Measurements from ENCODE around the gene PTPRR. TPM values are rescaled to one million over a fixed set of nuclear protein-coding genes. Genes with fewer than 3 reads are reported as not detected.

PTPRR gene
- polyA plus RNA-seq, 1 donor = 3.0 TPM

- no peaks in the 10 kb centered on the region for H3K27me3 ChIP-seq (ENCODE audit: control insufficient read depth, insufficient read depth, low read length)
- H3K4me3 ChIP-seq (ENCODE audit: low read length) = no peak overlapping the region
- no peak overlapping the region for H3K27ac ChIP-seq (ENCODE audit: low read length)
- no peaks in the 10 kb centered on the region for H3K36me3 ChIP-seq (ENCODE audit: control insufficient read depth, insufficient read depth, low read length)
- no peaks in the 10 kb centered on the region for H3K9me3 ChIP-seq (ENCODE audit: control insufficient read depth, low read depth, low read length)
- peaks cover 8% of the 10 kb centered on the region for H3K4me1 ChIP-seq (ENCODE audit: control insufficient read depth, insufficient read depth, low read length)
- WGBS (ENCODE audit: insufficient coverage, low lambda C conversion rate) = no CpG with 5 or more reads among the region's 1 CpG
- DNase-seq = no peak
These were observed 113.7 kb downstream of the PTPRR start for GRCh38 chr12:70806827-70807226.

GRCh38 chr12:70806043-70806442 lies 114.5 kb downstream of the PTPRR start:
- DNase-seq = no peak
- H3K27me3 ChIP-seq (ENCODE audit: control insufficient read depth, insufficient read depth, low read length) = no peaks in the 10 kb centered on the region
- no CpG with 5 or more reads among the region's 1 CpG for WGBS (ENCODE audit: insufficient coverage, low lambda C conversion rate)

DNA sequence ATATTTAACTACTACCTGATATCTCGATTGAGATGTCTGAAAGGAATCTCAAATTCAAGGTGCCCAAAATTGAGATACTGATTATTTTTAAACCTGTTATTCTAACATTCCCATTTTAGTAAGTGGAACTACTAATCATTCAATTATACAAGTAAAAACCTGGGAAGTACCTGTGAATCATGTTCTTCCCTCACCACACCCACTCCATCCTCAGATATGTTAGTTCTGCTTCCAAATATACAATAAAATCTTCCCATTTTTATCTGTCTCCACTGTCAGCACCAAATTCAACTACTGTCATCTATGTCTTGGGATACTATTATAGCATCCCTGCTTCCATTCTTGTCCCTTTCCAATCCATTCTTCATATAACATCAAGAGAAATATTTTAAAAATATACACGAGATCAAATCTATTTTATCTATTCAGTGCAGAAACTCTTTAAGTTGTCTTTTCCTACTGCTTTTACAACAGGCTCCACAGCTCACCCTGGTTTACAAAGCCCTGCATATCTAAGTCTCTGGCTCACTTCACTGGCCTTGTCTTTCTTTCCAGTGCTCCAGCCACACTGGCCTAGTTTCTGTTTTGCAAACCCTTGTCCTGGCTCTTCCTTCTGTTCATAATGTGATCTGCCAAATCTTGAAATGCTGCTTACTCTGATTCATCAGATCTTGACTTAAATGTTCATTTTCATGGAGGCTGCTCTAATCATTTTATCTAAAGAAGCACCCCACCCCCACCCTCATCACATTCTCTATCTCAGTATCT lies 122.3 kb downstream of the PTPRR start:
- Histone ChIP-seq H3K4me3 (ENCODE audit: low read length) (no peak overlapping the region), H3K27me3 (ENCODE audit: control insufficient read depth, insufficient read depth, low read length) (no peaks in the 10 kb centered on the region), H3K9me3 (ENCODE audit: control insufficient read depth, low read depth, low read length) (no peaks in the 10 kb centered on the region), H3K4me1 (ENCODE audit: control insufficient read depth, insufficient read depth, low read length) (no peaks in the 10 kb centered on the region), H3K36me3 (ENCODE audit: control insufficient read depth, insufficient read depth, low read length) (no peaks in the 10 kb centered on the region), H3K27ac (ENCODE audit: low read length) (no peak overlapping the region)
- DNase-seq = no peak
- 86% methylated on average over 1 of the region's 2 CpGs for WGBS (ENCODE audit: insufficient coverage, low lambda C conversion rate)

More at GRCh38 chr12:70806043-70806442, 114.5 kb downstream of the PTPRR start:
- Histone ChIP-seq H3K9me3 (ENCODE audit: control insufficient read depth, low read depth, low read length) (no peaks in the 10 kb centered on the region), H3K4me1 (ENCODE audit: control insufficient read depth, insufficient read depth, low read length) (no peaks in the 10 kb centered on the region), H3K36me3 (ENCODE audit: control insufficient read depth, insufficient read depth, low read length) (no peaks in the 10 kb centered on the region), H3K27ac (ENCODE audit: low read length) (no peak overlapping the region), H3K4me3 (ENCODE audit: low read length) (no peak overlapping the region)

- Histone ChIP-seq H3K9me3 (ENCODE audit: control insufficient read depth, low read depth, low read length) (no peaks in the 10 kb centered on the region), H3K36me3 (ENCODE audit: control insufficient read depth, insufficient read depth, low read length) (no peaks in the 10 kb centered on the region), H3K27ac (ENCODE audit: low read length) (no peak overlapping the region), H3K4me1 (ENCODE audit: control insufficient read depth, insufficient read depth, low read length) (no peaks in the 10 kb centered on the region), H3K4me3 (ENCODE audit: low read length) (no peak overlapping the region), H3K27me3 (ENCODE audit: control insufficient read depth, insufficient read depth, low read length) (no peaks in the 10 kb centered on the region)
- 80% methylated on average over 1 of the region's 2 CpGs for WGBS (ENCODE audit: insufficient coverage, low lambda C conversion rate)
- DNase-seq = no peak
These were observed 123.5 kb downstream of the PTPRR start for GRCh38 chr12:70796989-70797388.

GRCh38 chr12:70795608-70796007 lies 124.9 kb downstream of the PTPRR start:
- no peaks in the 10 kb centered on the region for H3K36me3 ChIP-seq (ENCODE audit: control insufficient read depth, insufficient read depth, low read length)
- WGBS (ENCODE audit: insufficient coverage, low lambda C conversion rate) = 80% methylated on average over 1 of the region's 4 CpGs
- H3K4me3 ChIP-seq (ENCODE audit: low read length) = no peak overlapping the region
- no peak overlapping the region for H3K27ac ChIP-seq (ENCODE audit: low read length)
- no peaks in the 10 kb centered on the region for H3K4me1 ChIP-seq (ENCODE audit: control insufficient read depth, insufficient read depth, low read length)
- no peaks in the 10 kb centered on the region for H3K27me3 ChIP-seq (ENCODE audit: control insufficient read depth, insufficient read depth, low read length)
- no peaks in the 10 kb centered on the region for H3K9me3 ChIP-seq (ENCODE audit: control insufficient read depth, low read depth, low read length)
- DNase-seq = no peak

- no peak for DNase-seq
- no peak overlapping the region for H3K4me3 ChIP-seq (ENCODE audit: low read length)
- no peak overlapping the region for H3K27ac ChIP-seq (ENCODE audit: low read length)
- no peaks in the 10 kb centered on the region for H3K9me3 ChIP-seq (ENCODE audit: control insufficient read depth, low read depth, low read length)
- no peaks in the 10 kb centered on the region for H3K36me3 ChIP-seq (ENCODE audit: control insufficient read depth, insufficient read depth, low read length)
- H3K4me1 ChIP-seq (ENCODE audit: control insufficient read depth, insufficient read depth, low read length) = no peaks in the 10 kb centered on the region
- H3K27me3 ChIP-seq (ENCODE audit: control insufficient read depth, insufficient read depth, low read length) = no peaks in the 10 kb centered on the region
These were observed 126.4 kb downstream of the PTPRR start for GRCh38 chr12:70794131-70794530.

GRCh38 chr12:70788774-70789173 lies 131.8 kb downstream of the PTPRR start:
- Histone ChIP-seq H3K4me3 (ENCODE audit: low read length) (no peak overlapping the region), H3K27me3 (ENCODE audit: control insufficient read depth, insufficient read depth, low read length) (no peaks in the 10 kb centered on the region), H3K27ac (ENCODE audit: low read length) (no peak overlapping the region), H3K36me3 (ENCODE audit: control insufficient read depth, insufficient read depth, low read length) (no peaks in the 10 kb centered on the region), H3K4me1 (ENCODE audit: control insufficient read depth, insufficient read depth, low read length) (no peaks in the 10 kb centered on the region), H3K9me3 (ENCODE audit: control insufficient read depth, low read depth, low read length) (no peaks in the 10 kb centered on the region)
- no CpG with 5 or more reads among the region's 5 CpGs for WGBS (ENCODE audit: insufficient coverage, low lambda C conversion rate)
- no peak for DNase-seq

DNA sequence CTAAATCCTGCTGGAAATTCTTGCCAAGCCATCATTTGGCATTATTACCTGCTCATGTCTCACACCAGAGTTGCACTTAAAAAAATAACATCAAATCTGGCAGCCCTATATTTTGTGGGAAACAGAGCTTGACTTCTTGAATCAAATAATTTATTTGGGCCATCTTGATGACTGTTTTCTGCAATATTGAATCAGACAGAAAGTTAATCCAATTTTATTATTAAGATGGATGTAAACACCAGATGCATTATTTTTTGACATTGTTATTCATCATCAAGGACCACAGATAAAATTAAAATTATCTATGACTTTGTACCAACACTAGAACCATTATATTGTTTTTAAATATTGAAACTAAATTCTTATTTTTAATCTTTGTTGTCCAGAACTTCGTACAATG lies 132.9 kb downstream of the PTPRR start:
- WGBS (ENCODE audit: insufficient coverage, low lambda C conversion rate) = 83% methylated on average over 1 of the region's 1 CpG
- Histone ChIP-seq H3K9me3 (ENCODE audit: control insufficient read depth, low read depth, low read length) (no peaks in the 10 kb centered on the region), H3K4me1 (ENCODE audit: control insufficient read depth, insufficient read depth, low read length) (no peaks in the 10 kb centered on the region), H3K27ac (ENCODE audit: low read length) (no peak overlapping the region), H3K4me3 (ENCODE audit: low read length) (no peak overlapping the region), H3K36me3 (ENCODE audit: control insufficient read depth, insufficient read depth, low read length) (no peaks in the 10 kb centered on the region), H3K27me3 (ENCODE audit: control insufficient read depth, insufficient read depth, low read length) (no peaks in the 10 kb centered on the region)
- no peak for DNase-seq

GRCh38 chr12:70785896-70786295 lies 134.6 kb downstream of the PTPRR start:
- Histone ChIP-seq H3K27ac (ENCODE audit: low read length) (no peak overlapping the region), H3K4me1 (ENCODE audit: control insufficient read depth, insufficient read depth, low read length) (no peaks in the 10 kb centered on the region), H3K9me3 (ENCODE audit: control insufficient read depth, low read depth, low read length) (no peaks in the 10 kb centered on the region), H3K36me3 (ENCODE audit: control insufficient read depth, insufficient read depth, low read length) (no peaks in the 10 kb centered on the region), H3K27me3 (ENCODE audit: control insufficient read depth, insufficient read depth, low read length) (no peaks in the 10 kb centered on the region), H3K4me3 (ENCODE audit: low read length) (no peak overlapping the region)
- WGBS (ENCODE audit: insufficient coverage, low lambda C conversion rate) = no CpG with 5 or more reads among the region's 2 CpGs
- no peak for DNase-seq

DNA sequence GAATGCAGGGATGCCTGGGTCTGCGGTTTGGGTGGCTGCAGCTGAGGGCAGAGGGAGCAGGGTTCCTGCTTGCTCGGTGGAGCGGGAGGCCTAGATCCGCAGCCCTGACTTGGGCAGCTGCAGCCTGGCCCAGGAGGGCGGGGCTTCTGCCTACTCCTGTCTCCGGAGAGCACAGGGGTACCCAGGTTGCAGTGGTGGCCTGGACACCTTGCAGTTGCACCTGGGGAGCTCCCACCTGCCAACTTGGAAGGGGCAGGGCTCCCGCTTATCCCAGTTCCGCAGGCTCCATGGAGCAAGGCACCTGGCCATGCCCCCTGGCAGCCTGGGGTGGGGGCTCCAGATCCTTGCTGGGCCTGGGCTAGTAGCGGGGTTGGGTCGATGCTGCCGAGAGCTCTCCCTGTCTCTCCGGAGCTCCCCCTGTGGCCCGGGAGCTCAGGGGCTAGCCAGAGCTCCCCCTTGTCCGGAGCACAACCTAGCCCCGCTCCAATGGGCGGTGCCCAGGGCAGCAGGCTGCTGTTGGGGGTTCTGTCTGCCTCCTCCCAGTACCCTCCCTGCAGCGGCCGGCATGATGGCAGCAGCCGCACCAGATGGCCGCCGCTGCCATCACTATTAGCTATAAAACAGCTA lies 136.4 kb downstream of the PTPRR start:
- no peak for DNase-seq
- no peak overlapping the region for H3K4me3 ChIP-seq (ENCODE audit: low read length)

GRCh38 chr12:70783455-70783854 lies 137.1 kb downstream of the PTPRR start:
- Histone ChIP-seq H3K27ac (ENCODE audit: low read length) (no peak overlapping the region), H3K27me3 (ENCODE audit: control insufficient read depth, insufficient read depth, low read length) (no peaks in the 10 kb centered on the region), H3K4me1 (ENCODE audit: control insufficient read depth, insufficient read depth, low read length) (no peaks in the 10 kb centered on the region), H3K36me3 (ENCODE audit: control insufficient read depth, insufficient read depth, low read length) (no peaks in the 10 kb centered on the region), H3K4me3 (ENCODE audit: low read length) (no peak overlapping the region), H3K9me3 (ENCODE audit: control insufficient read depth, low read depth, low read length) (no peaks in the 10 kb centered on the region)
- DNase-seq = no peak
- WGBS (ENCODE audit: insufficient coverage, low lambda C conversion rate) = no CpG with 5 or more reads among the region's 2 CpGs

More for the DNA sequence above, 136.4 kb downstream of the PTPRR start:
- no peaks in the 10 kb centered on the region for H3K4me1 ChIP-seq (ENCODE audit: control insufficient read depth, insufficient read depth, low read length)
- no peaks in the 10 kb centered on the region for H3K36me3 ChIP-seq (ENCODE audit: control insufficient read depth, insufficient read depth, low read length)
- no peaks in the 10 kb centered on the region for H3K9me3 ChIP-seq (ENCODE audit: control insufficient read depth, low read depth, low read length)
- H3K27ac ChIP-seq (ENCODE audit: low read length) = no peak overlapping the region
- no peaks in the 10 kb centered on the region for H3K27me3 ChIP-seq (ENCODE audit: control insufficient read depth, insufficient read depth, low read length)
- no CpG with 5 or more reads among the region's 21 CpGs for WGBS (ENCODE audit: insufficient coverage, low lambda C conversion rate)
